ENCODE results near the gene NELL2. TPM values are rescaled to one million over a fixed set of nuclear protein-coding genes. Genes with fewer than 3 reads are reported as not detected.

NELL2 gene
- total and polyA plus RNA-seq, 4 donors: 0.09 to 0.42 (median 0.17) TPM; not detected in 1

DNA sequence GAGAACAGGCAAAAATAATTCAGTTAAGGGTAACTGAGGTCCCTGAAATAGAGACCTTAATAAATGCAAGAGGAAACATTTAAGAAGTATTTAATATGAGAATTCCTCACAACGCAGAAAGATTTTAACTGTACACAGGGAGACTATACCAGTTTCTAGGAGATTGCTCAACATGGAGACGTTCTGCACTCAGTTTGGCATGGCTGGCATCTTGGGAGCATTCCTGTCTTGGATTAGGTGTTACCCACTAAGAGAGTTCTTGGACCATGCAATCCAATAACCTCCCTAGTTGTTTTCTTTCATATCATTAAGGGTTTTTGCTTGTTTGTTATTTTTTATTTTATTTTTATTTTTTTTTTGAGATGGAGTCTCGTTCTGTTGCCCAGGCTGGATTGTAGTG lies 302.4 kb downstream of the NELL2 start:
- 83% methylated on average over 3 of the region's 3 CpGs for WGBS

More for the DNA sequence above, 302.4 kb downstream of the NELL2 start:
- Histone ChIP-seq H3K4me1 (ENCODE audit: control insufficient read depth in 4 of 4, insufficient read depth in 4 of 4, low read length in 3 of 4) (no peaks in the 10 kb centered on the region), H3K36me3 (ENCODE audit: control insufficient read depth in 4 of 4, insufficient read depth in 3 of 4, low read depth in 1 of 4, low read length in 3 of 4) (no peaks in the 10 kb centered on the region), H3K27ac (ENCODE audit: low read depth in 1 of 2, low read length in 2 of 2) (no peak overlapping the region), H3K9ac (ENCODE audit: low read depth in 1 of 2, low read length in 2 of 2) (no peak overlapping the region), H3K4me3 (ENCODE audit: low read depth in 1 of 3, low read length in 3 of 3) (no peak overlapping the region), H3K9me3 (ENCODE audit: control insufficient read depth in 4 of 4, low read length in 3 of 4) (no peaks in the 10 kb centered on the region), H3K27me3 (ENCODE audit: control insufficient read depth in 4 of 4, insufficient read depth in 4 of 4, low read length in 3 of 4) (no peaks in the 10 kb centered on the region)
- TF ChIP-seq NR2F2 (IDR thresholded peaks at IDR 0.05) (no peak), CTCF (IDR thresholded peaks at IDR 0.05; ENCODE audit: low read depth, low read length, missing input control) (no peak), REST (IDR thresholded peaks at IDR 0.05) (no peak), JUND (IDR thresholded peaks at IDR 0.05) (no peak), HNF4A (conservative IDR thresholded peaks at IDR 0.05) (no peak), FOXA1 (IDR thresholded peaks at IDR 0.05) (no peak), RAD21 (IDR thresholded peaks at IDR 0.05) (no peak), RXRA (IDR thresholded peaks at IDR 0.05) (no peak), TAF1 (conservative IDR thresholded peaks at IDR 0.05) (no peak), GABPA (IDR thresholded peaks at IDR 0.05 in 1 of 2, conservative IDR thresholded peaks at IDR 0.05 in 1 of 2) (no peak), HNF4G (IDR thresholded peaks at IDR 0.05) (no peak), SP1 (IDR thresholded peaks at IDR 0.05) (no peak), FOXA2 (IDR thresholded peaks at IDR 0.05) (no peak), ZBTB33 (IDR thresholded peaks at IDR 0.05) (no peak)
- TF ChIP-seq, protein P1, sequence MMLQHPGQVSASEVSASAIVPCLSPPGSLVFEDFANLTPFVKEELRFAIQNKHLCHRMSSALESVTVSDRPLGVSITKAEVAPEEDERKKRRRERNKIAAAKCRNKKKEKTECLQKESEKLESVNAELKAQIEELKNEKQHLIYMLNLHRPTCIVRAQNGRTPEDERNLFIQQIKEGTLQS (IDR thresholded peaks at IDR 0.05): no peak
- DNase-seq (ENCODE audit: low spot score): no peak

All from liver (tissue), 9 donors.